ENCODE results near the gene EDNRA.

Gene EDNRA

DNA sequence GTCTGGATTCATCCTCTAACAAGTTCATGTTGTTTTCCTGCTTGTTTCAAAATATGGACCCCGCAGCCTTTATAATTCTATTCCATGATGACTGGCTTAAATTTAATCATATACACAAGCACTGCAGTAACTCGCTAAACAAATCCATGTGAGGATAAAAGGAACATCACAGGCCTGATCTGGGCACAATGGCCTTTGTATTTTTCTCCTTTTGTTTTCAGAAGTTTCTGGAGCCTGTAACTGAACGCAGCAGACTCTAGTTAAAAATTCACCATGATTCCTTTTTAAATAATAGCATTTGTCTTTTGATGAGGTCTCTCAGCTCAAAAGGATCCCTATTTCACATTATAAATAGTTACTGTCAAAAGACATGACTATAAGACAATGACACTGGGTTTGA lies 106.1 kb downstream of the EDNRA start:
- no peak for FAIRE-seq
- no peak for DNase-seq (ENCODE audit: low spot score)

DNA sequence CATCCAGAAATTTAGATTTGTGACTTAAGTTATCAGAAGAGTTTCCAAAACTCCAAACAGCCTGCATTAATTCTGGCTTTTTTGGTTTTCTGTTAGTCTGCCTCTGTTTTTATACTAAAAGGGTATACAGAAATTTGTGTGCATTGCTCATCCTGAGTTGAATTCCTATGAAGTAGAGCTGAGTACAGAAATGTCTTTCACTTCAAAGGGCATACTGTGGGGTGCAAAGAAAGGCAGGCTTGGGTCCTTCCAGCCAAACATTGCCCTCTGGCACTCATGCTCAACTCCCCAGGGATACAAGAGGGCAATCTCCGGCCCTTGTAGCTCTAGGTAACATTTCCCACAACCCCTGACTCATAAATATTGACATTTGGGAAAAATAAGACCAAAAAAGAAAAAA lies 108.7 kb downstream of the EDNRA start:
- DNase-seq (ENCODE audit: low spot score) (no peak), FAIRE-seq (no peak)

DNA sequence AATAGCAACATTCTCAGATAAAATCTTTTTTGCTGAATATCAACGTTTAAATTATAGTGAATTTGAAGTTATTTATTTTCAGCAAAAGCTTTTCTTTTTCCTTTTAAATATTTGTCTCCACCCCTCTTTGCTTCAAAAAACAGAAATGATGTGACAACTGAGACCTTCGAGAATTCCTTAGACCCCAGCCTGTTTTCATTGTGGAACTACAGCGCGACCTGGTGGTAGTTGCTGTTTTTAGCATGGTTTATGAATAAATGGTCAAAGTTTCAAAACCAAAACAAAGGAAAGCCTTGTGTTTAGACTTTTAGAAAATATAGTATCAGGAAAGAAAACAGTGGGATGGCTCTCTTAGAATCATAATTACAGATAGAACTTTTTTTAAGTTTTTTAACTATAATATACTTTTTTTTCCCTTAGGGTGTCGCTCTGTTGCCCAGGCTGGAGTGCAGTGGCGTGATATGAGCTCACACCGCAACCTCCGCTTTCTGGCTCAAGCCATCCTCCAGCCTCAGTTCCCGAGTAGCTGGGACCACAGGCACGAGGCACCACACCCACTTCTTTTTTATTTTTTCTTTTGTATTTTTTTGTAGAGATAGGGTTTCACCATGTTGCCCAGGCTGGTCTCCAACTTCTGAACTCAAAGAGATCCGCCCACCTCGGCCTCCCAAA lies 109.5 kb downstream of the EDNRA start:
- DNase-seq (ENCODE audit: low spot score) = peak; percentile 44
- no peak for FAIRE-seq

DNA sequence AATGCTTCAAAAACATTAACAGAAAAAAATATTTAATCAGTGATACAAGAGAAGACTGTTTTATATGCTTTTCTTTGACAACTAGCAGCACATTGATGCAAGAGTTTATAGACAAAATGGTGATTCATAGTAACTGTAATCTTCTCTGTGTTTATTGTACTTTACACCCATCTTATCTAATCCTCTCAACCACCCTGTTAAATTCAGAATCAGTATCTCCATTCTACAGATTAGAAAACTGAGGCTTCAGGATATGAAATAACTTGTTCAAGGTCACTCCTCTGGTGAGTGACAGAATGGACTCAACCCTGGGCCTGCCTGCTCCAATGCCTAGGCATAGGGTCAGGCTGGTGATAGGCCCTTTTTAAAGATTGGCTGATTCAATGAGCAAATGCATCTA lies 110.2 kb downstream of the EDNRA start:
- FAIRE-seq (no peak), DNase-seq (ENCODE audit: low spot score) (no peak)

DNA sequence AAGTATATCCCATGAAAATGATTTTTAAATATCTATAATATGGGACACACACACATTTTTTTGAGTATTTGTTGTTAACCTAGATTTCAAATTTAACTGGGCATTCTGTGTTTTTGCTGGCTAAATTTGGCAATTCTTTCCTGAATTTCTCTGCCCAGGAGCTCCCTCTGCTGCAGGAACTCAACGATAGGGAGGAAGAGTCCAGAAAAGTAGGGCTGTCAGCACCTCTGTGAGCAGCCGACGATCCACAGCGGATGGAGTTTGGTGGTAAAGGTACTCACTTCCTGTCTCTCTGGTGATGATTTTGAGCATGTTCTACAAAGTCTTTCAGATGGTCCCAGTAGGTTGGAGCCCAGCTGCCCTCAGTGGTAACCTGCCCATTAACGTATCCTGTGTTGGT lies 113.2 kb downstream of the EDNRA start:
- FAIRE-seq (no peak), DNase-seq (ENCODE audit: low spot score) (no peak)

All from urothelium cell line (cell line).